Sigmoid colon (tissue), 4 donors: Measurements from ENCODE around the gene CCER1.

Source experiments
- CTCF ChIP-seq, 4 experiments: fragments of 450-650 bp in 3 of 4; fragments of 200-600 bp in 1 of 4; IDR thresholded peaks; one replicate each; pipeline ENCODE4 v1.5.1; 2016 to 2019; ENCODE audit warnings: antibody characterized with exemption in 4 of 4, mild to moderate bottlenecking in 3 of 4, moderate library complexity in 2 of 4
- POLR2AphosphoS5 ChIP-seq, 4 donors: sonication (generic); formaldehyde crosslinking; IDR thresholded peaks; one replicate each; pipeline ENCODE4 v1.6.1; 2017; ENCODE audit warnings: antibody characterized with exemption in 4 of 4

DNA sequence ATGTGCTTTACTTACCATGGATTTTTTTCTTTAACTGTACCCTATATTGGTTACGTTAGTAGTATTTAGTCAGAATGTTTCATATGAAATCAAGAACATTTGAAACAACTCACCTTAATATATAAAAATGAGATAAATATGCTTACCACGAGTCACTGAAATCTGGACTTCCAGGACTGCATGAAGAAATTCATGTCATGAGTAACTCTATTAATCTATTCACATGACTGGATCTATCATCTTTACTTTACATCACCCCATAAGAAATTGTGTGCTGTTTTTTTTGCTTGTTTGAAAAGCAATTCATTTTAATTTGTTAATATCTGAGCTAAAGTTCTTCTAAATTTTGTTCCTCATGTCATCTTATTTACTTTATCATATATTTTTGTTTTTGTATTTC lies 44.6 kb upstream of the CCER1 start:
- no peak for TF ChIP-seq CTCF (IDR thresholded peaks at IDR 0.05)
- no peak for TF ChIP-seq POLR2AphosphoS5 (IDR thresholded peaks at IDR 0.05)
